CD4-positive, alpha-beta T cell treated with Interleukin-15 for 1 hour (primary cell): Measurements from ENCODE around the gene CARD14.
"Not testable (repeated sequence)": the region's sequence is repeated elsewhere in the genome, so short reads cannot be mapped to it uniquely, and the experiment has no call there.

Source experiments
- DNase-seq: peaks from one replicate; pipeline ENCODE4 v3.0.0-alpha.2; 2020

The CARD14 gene

GRCh38 chr17:80151333-80151732 is 18.5 kb upstream of the CARD14 start:
- no peak for DNase-seq

DNA sequence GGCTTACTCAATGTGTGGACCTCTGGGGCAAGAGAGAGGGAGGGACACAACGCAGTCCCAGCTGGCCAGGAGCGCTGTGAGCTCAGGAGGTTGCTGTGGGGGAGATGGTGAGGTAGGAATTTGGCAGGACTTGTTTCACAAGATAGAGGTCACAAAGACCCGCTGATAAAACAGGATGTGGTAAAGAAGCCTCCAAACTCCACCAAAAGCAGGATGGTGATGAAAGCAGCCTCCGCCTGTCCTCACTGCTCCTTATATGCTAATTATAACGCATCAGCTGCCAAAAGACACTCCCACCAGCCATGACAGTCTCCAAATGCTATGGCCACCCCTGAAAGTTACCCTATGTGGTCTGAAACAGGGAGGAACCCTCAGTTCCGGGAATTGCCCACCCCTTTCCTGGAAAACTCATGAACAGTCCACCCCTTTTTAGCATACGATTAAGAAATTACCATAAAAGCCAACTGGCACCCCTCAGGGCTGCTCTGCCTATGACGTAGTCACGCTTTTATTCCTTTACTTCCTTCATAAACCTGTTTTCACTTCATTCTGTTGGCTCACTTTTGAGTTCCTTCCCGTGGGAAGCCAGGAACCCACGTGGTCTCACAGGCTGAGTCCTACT is 17.6 kb upstream of the CARD14 start:
- DNase-seq = no peak

DNA sequence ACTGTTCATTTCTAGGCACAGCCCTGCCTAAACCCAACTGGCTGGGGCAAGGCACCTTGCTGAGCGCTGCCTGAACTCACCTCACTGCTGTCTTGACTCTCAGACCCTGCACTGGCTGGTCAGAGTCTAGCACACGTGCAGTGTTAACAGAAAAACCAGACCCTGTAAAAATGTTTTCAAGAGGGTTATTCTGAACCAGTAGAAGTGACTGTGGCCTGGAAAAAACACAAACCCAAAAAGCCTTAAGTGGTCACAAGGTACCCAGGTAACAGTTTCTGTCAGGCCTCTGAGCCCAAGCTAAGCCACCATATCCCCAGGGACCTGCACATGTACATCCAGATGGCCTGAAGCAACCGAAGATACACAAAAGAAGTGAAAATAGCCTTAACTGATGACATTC is 16.8 kb upstream of the CARD14 start:
- DNase-seq = no peak

DNA sequence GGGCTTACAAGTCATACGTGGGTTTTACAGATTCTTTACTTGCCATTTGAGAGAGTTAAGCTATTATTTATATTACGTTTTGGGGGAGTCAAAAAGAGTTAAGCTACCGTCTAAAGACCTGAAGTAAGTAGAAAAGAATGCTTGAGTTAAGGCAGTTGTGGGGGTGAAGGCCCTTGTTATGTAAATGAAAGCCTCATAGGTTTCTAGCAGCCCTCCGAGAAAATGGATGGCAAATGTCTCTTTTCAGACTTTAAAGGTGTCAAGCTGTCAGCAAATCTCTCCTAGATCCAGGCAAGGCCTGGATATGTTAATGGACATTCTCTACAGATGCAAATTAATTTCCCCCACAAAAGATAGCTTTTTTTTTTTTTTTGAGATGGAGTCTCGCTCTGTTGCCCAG is 15.7 kb upstream of the CARD14 start:
- DNase-seq = no peak

DNA sequence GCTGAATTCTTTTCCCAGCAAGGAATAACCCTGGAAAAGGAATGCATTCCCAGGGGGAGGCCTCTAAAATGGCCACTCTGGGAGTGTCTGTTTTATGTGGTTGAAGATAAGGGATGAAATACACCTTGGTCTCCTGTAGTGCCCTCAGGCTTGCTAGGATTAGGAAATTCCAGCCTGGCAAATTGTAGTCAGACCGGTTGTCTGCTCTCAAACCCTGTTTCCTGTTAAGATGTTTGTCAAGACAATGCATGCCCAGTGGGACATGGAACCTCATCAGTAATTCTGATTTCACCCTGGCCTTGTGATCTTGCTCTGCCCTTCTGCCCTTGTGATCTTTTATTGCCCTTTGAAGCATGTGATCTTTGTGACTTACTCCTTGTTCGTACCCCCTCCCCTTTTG is 14.2 kb upstream of the CARD14 start:
- not testable (repeated sequence) for DNase-seq

DNA sequence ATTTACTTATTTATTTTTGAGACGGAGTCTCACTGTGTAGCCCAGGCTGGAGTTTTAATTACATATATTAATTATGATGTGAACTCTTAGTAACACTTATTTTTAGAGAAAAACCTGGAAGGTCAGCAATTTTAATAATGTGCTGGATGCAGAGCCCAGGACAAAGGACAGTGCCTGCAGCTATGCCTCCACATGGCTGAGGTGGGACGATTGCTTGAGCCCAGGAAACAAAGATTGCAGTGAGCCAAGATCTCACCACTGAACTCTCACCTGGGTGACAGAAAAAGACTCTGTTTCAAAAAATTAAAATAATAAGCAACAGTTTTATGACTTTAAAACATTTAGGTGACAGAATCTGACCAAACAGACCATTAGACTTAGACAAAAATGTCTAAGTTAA is 11.0 kb upstream of the CARD14 start:
- no peak for DNase-seq

- no peak for DNase-seq
These were observed 9.3 kb upstream of the CARD14 start for GRCh38 chr17:80160536-80160935.

DNA sequence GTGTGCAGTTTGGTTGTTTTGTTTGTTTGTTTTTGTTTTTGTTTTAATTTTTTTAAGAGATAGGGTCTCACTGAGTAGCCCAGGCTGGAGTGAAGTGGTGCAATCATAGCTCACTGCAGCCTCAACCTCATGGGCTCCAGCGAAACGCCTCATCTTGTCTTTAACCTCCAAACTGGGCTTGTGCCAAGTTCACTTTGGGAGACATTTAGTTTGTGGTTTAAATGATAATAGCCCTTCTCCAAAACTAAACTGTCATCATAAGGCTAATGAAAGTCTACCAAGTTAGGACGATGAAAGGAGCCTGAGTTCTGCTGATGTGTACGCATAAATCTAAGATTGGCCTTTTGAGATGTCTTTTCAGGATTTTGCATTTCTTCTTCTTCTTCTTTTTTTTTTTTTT is 6.5 kb upstream of the CARD14 start:
- DNase-seq = no peak

DNA sequence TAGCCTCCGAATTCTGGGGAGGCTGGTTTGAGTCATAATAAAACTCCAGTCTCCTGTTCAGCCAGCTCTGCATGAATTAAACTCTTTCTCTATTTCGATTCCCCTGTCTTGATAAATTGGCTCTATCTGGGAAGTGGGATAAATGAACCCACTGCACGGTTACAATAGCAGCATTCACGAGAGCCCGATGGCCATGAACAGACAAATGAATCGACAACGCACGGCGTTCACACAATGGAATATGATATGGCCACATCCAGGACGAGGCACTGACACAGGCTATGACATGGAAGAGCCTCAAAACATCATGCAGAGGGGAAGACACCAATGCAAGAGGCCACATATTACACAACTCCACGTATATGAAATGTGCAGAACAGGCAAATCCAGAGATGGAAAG is 5.6 kb upstream of the CARD14 start:
- no peak for DNase-seq

GRCh38 chr17:80166446-80166845 is 3.4 kb upstream of the CARD14 start:
- DNase-seq = no peak

GRCh38 chr17:80168371-80168770 is 1.5 kb upstream of the CARD14 start:
- DNase-seq = no peak

DNA sequence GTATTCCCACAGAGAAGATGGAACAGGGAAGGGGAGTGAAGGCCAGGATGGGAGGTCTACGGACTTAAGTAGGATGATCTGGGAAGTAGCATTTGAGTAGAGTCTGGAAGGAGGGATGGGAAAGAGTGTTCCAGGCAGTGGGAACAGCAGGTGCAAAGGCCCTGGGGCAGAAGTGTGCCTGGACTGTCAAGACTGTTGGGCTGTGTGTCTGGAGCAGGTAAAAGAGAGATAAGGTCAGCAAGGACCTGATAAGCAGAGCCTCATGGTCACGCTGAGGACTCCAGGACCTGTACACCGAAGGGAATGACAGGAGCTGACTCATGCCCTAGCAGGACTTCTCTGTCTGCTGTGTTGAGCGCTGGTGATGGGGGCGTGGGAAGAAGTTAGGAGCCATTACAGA is 723 bp upstream of the CARD14 start:
- no peak for DNase-seq

DNA sequence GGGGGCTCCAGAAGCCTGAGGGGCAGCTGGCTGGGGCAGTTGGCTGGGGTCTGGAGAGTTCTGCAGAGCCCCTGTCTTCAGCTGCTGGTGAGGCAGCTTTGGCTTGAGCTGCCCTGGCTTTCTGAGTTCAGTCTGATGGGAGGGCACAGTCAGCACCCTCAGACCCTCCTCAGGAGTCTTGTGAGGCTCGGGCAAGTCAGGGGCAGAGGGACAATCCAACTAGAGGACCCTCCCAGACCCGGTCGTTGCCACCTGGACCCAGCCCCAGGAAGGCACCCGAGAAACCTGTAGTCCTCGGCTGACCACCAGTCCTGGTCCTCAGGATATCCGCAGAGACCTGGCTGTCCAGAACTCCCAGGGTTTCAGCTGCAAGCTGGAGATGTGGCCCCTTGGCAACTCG is 1.9 kb downstream of the CARD14 start:
- DNase-seq = no peak

GRCh38 chr17:80173126-80173525 is 3.3 kb downstream of the CARD14 start:
- no peak for DNase-seq

DNA sequence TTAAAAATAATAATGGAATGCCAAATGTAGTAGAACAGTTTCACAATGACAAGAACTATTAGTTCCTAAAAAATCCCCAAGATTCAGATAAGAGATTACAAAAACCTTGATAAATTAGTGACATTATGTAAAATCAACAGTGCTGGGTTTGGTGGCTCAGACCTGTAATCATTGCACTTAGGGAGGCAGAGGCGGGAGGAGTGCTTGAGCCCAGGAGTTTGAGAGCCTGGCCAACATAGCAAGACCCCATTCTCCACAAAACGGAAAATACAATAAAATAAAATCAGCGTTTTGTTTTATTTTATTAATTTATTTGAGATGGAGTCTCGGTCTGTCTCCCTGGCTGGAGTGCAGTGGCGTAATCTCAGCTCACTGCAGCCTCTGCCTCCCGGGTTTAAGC is 4.1 kb downstream of the CARD14 start:
- DNase-seq = no peak

DNA sequence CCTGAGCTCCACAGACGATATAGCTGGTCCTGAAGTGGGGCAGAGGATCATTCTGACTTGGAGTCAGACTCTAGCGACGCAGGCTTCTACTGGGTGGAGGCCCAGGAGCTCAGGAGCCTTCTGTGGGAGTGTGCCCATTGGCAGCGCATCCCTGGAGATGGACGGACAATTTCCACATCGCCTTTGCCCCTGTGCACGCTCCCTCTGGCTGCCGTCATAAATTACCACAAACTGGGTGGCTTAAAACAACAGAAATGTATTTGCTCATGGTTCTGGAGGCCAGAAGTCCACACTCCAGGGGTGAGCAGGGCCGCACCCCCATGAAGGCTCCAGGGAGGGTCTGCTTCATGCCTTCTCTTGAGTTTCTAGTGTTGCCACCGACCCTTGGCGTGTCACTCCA is 6.9 kb downstream of the CARD14 start:
- DNase-seq = no peak

GRCh38 chr17:80177986-80178595 is 8.3 kb downstream of the CARD14 start:
- DNase-seq = no peak

DNA sequence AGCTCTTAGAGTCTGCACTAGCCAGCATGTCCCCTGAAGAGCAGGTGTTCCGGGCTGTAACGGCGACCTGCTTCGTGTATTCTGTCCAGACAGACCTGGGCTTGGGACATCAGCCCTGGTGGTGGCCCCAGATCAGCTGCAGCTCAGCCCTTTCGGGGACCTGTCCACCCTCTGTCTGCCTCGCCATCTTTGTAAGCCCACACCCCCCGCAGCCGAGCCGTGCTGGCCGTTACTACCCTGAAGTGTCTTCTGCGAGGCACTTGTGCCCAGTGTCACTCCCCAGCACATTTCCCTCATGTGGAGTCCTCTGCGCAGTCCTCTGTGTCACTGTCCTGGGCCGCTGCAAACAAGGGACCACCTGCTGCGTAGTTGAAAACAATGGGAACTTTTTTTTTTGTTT is 10.4 kb downstream of the CARD14 start:
- no peak for DNase-seq

DNA sequence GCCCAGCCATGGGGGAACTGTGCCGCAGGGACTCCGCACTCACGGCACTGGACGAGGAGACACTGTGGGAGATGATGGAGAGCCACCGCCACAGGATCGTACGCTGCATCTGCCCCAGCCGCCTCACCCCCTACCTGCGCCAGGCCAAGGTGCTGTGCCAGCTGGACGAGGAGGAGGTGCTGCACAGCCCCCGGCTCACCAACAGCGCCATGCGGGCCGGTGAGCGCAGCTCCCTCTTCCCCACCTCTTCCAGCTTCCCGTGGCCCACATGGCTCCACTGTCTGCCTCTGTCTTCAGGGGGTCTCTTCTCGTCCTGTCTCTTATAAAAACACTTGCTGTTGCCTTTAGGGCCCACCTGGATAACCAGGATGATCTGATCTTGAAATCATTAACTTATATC is 11.6 kb downstream of the CARD14 start:
- DNase-seq = no peak

- no peak for DNase-seq
These were observed 12.5 kb downstream of the CARD14 start for GRCh38 chr17:80182118-80182844.

GRCh38 chr17:80182845-80183223 is 13.0 kb downstream of the CARD14 start:
- DNase-seq = no peak

DNA sequence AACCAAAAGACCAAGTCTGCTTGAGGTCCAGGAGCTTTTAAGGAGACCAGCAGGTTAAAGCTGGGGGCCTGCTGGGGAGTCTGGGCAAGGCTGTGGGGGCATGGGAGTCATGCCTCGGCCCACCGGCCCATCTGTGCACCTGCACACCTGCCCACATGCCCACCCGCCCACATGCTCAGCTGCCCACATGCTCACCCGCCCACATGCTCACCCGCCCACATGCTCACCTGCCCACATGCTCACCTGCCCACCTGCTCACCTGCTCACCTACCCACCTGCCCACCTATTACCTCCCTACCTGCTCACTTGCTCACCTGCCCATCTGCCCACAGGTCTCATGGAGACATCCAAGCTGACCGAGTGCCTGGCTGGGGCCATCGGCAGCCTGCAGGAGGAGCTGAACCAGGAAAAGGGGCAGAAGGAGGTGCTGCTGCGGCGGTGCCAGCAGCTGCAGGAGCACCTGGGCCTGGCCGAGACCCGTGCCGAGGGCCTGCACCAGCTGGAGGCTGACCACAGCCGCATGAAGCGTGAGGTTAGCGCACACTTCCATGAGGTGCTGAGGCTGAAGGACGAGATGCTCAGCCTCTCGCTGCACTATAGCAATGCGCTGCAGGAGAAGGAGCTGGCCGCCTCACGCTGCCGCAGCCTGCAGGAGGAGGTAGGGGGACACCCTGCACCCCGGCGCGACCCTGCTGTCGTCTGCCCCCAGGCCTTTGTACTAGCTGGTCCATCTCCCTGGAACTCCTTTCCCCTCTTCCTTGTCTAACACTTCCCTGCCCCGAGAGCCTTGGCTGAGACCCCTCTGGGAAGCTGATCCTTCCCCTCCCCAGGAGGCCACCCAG is 14.0 kb downstream of the CARD14 start:
- DNase-seq = no peak

GRCh38 chr17:80184423-80184714 is 14.5 kb downstream of the CARD14 start:
- no peak for DNase-seq

GRCh38 chr17:80185968-80186367 is 16.1 kb downstream of the CARD14 start:
- no peak for DNase-seq
